Loucy (cell line): ENCODE measurements around the gene SP4.

Experiments
- H2AFZ ChIP-seq: fragments of 200-600 bp; sonication (generic); 2 replicates; pipeline ENCODE4 v1.6.0; 2016; ENCODE audit warnings: antibody characterized with exemption, mild to moderate bottlenecking, low read length, moderate library complexity
- H3F3A ChIP-seq: fragments of 200-600 bp; 2 replicates; pipeline ENCODE4 v1.6.0; 2016; ENCODE audit warnings: antibody characterized with exemption, low read depth, mild to moderate bottlenecking
- H3K27me3 ChIP-seq: fragments of 200-600 bp; sonication (generic); 2 replicates; pipeline ENCODE4 v1.6.1; 2014; ENCODE audit warnings: low read length, mild to moderate bottlenecking; ENCODE audit not compliant: insufficient read depth, poor library complexity, severe bottlenecking
- H3K36me3 ChIP-seq: fragments of 200-600 bp; sonication (generic); 2 replicates; pipeline ENCODE4 v1.6.1; 2016; ENCODE audit warnings: low read length; ENCODE audit not compliant: insufficient read depth
- H3K4me1 ChIP-seq: fragments of 200-600 bp; sonication (generic); 2 replicates; pipeline ENCODE4 v1.5.1; 2014; ENCODE audit warnings: low read length, mild to moderate bottlenecking; ENCODE audit not compliant: insufficient read depth, poor library complexity, severe bottlenecking
- H3K4me2 ChIP-seq: fragments of 200-600 bp; sonication (generic); 2 replicates; pipeline ENCODE4 v1.6.0; 2014; ENCODE audit warnings: antibody characterized with exemption, low read length, low read depth, mild to moderate bottlenecking; ENCODE audit not compliant: poor library complexity, severe bottlenecking
- H3K4me3 ChIP-seq: fragments of 200-600 bp; sonication (generic); 2 replicates; pipeline ENCODE4 v1.5.1; 2014; ENCODE audit warnings: low read length, mild to moderate bottlenecking, mixed read lengths; ENCODE audit not compliant: poor library complexity, severe bottlenecking
- H3K79me2 ChIP-seq: fragments of 200-600 bp; sonication (generic); 2 replicates; pipeline ENCODE4 v1.6.1; 2014; ENCODE audit warnings: low read length; ENCODE audit not compliant: insufficient read depth
- H3K9ac ChIP-seq: fragments of 200-600 bp; sonication (generic); 2 replicates; pipeline ENCODE4 v1.6.0; 2014; ENCODE audit warnings: mild to moderate bottlenecking, low read depth, low read length, moderate library complexity; ENCODE audit not compliant: poor library complexity, severe bottlenecking
- H3K9me2 ChIP-seq: fragments of 200-600 bp; sonication (generic); replicated peaks from 2 replicates; pipeline ENCODE4 v1.6.1; 2016; ENCODE audit warnings: low read depth, low read length, mixed read lengths
- H3K9me3 ChIP-seq: fragments of 200-600 bp; sonication (generic); 2 replicates; pipeline ENCODE4 v1.6.1; 2014; ENCODE audit warnings: mild to moderate bottlenecking, antibody characterized with exemption, low read length, low read depth; ENCODE audit not compliant: insufficient read depth
- H4K20me1 ChIP-seq: fragments of 200-600 bp; sonication (generic); 2 replicates; pipeline ENCODE4 v1.6.0; 2014; ENCODE audit warnings: antibody characterized with exemption, low read length, mild to moderate bottlenecking; ENCODE audit not compliant: insufficient read depth, poor library complexity, severe bottlenecking
- EZH2phosphoT487 ChIP-seq: fragments of 200-600 bp; IDR thresholded peaks from 2 replicates; pipeline ENCODE4 v1.6.1; 2018; ENCODE audit warnings: antibody characterized with exemption, mild to moderate bottlenecking, moderate library complexity, borderline replicate concordance
- TF ChIP-seq, protein P1 (sequence below): fragments of 200-600 bp; sonication (generic); conservative IDR thresholded peaks from 2 replicates; pipeline ENCODE4 v1.5.1; 2014; ENCODE audit warnings: mild to moderate bottlenecking, antibody characterized with exemption, low read length

Gene SP4

DNA sequence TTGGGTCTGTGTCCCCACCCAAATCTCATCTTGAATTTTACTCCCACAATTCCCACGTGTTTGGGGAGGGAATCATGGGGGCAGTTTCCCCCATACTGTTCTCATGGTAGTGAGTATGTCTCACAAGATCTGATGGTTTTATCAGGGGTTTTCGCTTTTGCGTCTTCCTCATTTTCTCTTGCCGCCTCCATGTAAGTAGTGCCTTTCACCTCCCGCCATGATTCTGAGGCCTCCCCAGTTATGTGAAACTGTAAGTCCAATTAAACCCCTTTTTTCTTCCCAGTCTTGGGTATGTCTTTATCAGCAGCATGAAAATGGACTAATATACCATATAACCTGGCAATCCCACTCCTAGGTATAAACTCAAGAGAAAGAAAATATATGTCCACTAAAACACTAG is 25.9 kb upstream of the SP4 start:
- H3K9me3 ChIP-seq: peaks cover 14% of the 10 kb centered on the region; the same call in 1 of the 2 replicates

DNA sequence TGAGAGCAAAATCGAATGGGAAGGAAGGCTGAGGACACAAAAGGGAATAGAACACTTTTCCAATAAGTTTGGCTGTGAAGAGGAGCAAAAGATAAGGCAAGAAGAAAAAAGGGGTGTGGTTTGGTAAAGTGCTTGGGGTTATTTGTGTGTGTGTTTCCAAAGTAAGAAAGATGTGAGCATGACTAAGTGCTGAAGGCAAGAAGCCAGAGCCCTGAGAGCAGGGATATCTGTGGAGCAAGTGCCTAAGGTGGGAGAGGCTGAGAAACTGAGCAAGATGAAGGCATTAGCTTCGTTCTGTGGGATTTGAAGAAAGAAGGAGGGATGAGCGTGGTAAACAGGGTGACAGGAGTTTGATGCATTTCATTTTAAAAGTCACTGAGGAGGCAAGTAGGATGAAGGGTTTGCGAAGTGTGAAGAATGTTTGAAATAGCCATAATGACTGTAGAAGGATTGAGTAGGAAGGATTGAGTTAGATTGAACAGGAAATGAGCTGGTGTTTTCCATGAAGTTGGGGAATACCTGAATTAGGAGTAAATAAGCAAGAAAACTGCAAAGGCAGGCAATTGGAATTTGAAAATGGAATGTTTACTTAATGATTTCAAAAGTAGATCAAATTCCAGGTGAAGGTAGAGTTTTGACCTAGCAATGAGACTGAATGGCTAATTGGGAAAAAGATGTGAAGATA is 19.9 kb upstream of the SP4 start:
- H3K9me2 ChIP-seq: no peaks in the 10 kb centered on the region
- peaks cover 5% of the 10 kb centered on the region; the same call in 1 of the 2 replicates for H3K9me3 ChIP-seq
- no peak overlapping the region for H2AFZ ChIP-seq
- TF ChIP-seq, protein P1, sequence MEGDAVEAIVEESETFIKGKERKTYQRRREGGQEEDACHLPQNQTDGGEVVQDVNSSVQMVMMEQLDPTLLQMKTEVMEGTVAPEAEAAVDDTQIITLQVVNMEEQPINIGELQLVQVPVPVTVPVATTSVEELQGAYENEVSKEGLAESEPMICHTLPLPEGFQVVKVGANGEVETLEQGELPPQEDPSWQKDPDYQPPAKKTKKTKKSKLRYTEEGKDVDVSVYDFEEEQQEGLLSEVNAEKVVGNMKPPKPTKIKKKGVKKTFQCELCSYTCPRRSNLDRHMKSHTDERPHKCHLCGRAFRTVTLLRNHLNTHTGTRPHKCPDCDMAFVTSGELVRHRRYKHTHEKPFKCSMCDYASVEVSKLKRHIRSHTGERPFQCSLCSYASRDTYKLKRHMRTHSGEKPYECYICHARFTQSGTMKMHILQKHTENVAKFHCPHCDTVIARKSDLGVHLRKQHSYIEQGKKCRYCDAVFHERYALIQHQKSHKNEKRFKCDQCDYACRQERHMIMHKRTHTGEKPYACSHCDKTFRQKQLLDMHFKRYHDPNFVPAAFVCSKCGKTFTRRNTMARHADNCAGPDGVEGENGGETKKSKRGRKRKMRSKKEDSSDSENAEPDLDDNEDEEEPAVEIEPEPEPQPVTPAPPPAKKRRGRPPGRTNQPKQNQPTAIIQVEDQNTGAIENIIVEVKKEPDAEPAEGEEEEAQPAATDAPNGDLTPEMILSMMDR: no peak
- no peak for TF ChIP-seq EZH2phosphoT487
- no peaks in the 10 kb centered on the region for H4K20me1 ChIP-seq
- no peak overlapping the region for H3K4me2 ChIP-seq
- H3K4me3 ChIP-seq: no peak overlapping the region
- H3K9ac ChIP-seq: no peak overlapping the region
- no peaks in the 10 kb centered on the region for H3K4me1 ChIP-seq
- no peaks in the 10 kb centered on the region for H3F3A ChIP-seq
- no peaks in the 10 kb centered on the region for H3K36me3 ChIP-seq
- H3K79me2 ChIP-seq: no peaks in the 10 kb centered on the region
- H3K27me3 ChIP-seq: no peaks in the 10 kb centered on the region

More for the DNA sequence above, 25.9 kb upstream of the SP4 start:
- no peaks in the 10 kb centered on the region for H3K27me3 ChIP-seq
- no peaks in the 10 kb centered on the region for H4K20me1 ChIP-seq
- H3F3A ChIP-seq: no peaks in the 10 kb centered on the region
- H3K4me1 ChIP-seq: no peaks in the 10 kb centered on the region
- H3K9ac ChIP-seq: no peak overlapping the region
- no peak overlapping the region for H3K4me3 ChIP-seq
- H3K4me2 ChIP-seq: no peak overlapping the region
- H3K36me3 ChIP-seq: no peaks in the 10 kb centered on the region
- no peak for TF ChIP-seq EZH2phosphoT487
- TF ChIP-seq, protein P1: no peak
- no peaks in the 10 kb centered on the region for H3K79me2 ChIP-seq
- H2AFZ ChIP-seq: no peak overlapping the region
- H3K9me2 ChIP-seq: no peaks in the 10 kb centered on the region

DNA sequence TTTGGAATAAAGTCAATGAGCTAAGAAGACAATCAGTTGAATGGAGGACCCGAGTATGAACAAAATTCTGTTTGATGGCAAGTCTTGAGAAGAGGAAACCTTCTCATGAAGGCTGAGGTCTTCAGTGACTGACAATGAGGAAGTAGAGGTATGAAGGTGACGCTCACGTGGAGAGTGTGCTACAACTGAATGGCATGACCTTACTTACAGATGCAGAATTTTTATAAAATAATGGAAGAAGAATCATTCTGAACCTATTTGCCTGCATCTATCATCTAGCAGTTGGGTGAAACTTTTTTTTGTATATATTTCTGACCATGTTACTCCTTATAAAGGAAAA is 19.4 kb upstream of the SP4 start:
- Histone ChIP-seq H3K36me3 (no peaks in the 10 kb centered on the region), H3K9me2 (no peaks in the 10 kb centered on the region), H3K4me1 (no peaks in the 10 kb centered on the region), H3K9ac (no peak overlapping the region), H3K27me3 (no peaks in the 10 kb centered on the region), H3K4me2 (no peak overlapping the region), H2AFZ (no peak overlapping the region), H3K79me2 (no peaks in the 10 kb centered on the region), H3F3A (no peaks in the 10 kb centered on the region), H4K20me1 (no peaks in the 10 kb centered on the region), H3K9me3 (peaks cover 2% of the 10 kb centered on the region; the same call in 1 of the 2 replicates), H3K4me3 (no peak overlapping the region)
- no peak for TF ChIP-seq EZH2phosphoT487
- TF ChIP-seq, protein P1: no peak
